ENCODE data around the gene TM9SF4.
"Not testable (repeated sequence)": the region's sequence is repeated elsewhere in the genome, so short reads cannot be mapped to it uniquely, and the experiment has no call there.

TM9SF4 gene

GRCh38 chr20:32190616-32191415 lies 81.3 kb downstream of the TM9SF4 start:
- DNase-seq (ENCODE audit: low spot score) = no peak

DNA sequence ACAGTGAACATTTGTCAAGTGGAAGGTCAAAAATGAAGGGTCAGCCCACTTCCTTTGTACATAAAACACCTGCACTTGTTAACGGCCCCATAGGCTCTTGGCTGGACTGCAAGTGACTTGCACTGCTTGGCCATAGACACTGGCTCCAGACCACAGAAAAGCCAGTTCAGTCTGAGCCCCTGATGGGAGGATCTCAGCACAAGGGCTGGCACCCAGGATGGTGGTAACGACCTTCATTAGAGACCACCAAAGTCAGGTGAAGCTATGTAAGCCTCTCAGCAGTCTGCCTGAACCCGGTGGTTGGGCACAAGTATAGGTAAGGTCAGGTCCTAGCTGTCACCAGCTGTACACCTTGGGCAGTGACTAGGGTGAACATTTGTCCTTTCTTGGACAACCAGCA lies 81.9 kb downstream of the TM9SF4 start:
- DNase-seq (ENCODE audit: low spot score) = no peak

GRCh38 chr20:32191873-32192272 lies 82.4 kb downstream of the TM9SF4 start:
- DNase-seq (ENCODE audit: low spot score) = no peak

DNA sequence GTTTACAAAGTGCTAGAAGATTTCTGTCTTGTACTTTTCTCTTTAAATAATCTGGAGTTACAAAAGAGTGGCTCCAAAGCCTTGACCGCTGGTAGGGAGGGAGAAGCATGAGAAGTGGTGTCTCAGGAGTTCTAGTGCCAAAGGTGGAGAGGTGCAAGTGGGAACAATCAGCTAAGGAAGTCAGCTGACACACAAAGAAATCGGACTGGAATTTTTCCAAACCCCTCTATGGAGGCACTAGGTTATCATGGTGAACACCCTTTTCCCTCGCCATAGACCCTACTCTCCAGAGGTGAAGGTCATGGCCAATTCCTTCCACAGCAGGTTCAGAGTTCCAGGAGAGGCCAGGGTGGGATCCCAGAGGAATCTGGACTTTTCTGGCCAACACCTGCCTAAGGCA lies 83.2 kb downstream of the TM9SF4 start:
- DNase-seq (ENCODE audit: low spot score) = no peak

DNA sequence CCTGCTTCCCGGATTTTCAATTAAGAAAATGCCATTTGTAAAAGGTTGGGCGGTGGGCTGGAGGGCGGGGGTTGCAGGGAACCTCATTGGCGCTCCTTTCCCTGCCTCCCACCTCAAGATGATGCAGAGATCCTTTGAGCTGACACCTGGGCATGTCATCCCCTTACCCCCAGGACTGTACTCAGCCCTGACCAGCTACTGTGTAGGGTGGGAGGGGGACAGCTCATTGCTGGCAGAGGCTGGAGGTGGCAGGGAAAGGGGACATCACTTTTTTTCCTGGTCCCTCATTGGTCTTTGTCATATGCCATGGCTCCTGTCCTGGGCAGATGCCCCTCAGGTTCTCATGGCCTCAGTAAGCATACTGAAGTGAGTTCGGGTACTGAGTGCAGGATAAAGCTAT lies 83.8 kb downstream of the TM9SF4 start:
- DNase-seq (ENCODE audit: low spot score) = not testable (repeated sequence)

GRCh38 chr20:32193996-32194395 lies 84.5 kb downstream of the TM9SF4 start:
- no peak for DNase-seq (ENCODE audit: low spot score)

- DNase-seq (ENCODE audit: low spot score) = no peak
Observed at GRCh38 chr20:32195581-32195980, 86.1 kb downstream of the TM9SF4 start.

GRCh38 chr20:32196613-32197012 lies 87.1 kb downstream of the TM9SF4 start:
- not testable (repeated sequence) for DNase-seq (ENCODE audit: low spot score)

- DNase-seq (ENCODE audit: low spot score) = not testable (repeated sequence)
Observed at GRCh38 chr20:32197136-32197535, 87.6 kb downstream of the TM9SF4 start.

DNA sequence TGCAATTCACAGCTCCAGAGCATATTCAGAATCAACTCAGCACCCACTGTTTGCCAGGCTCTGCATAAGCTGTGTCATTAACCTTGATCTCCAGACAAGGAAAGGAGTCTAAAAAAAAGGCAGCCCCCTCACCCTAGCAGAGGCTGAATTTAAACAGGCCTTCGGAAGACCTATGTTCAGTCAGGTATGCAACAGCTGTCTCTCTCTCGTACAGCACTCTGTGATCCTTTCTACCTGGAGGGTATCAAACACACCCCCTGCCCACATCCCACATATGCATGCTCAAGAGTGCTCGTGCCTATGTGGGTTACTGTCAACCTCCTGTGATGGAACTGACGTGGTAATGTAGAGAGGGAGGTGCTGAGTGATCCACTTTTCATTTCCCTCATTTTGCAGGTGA lies 89.5 kb downstream of the TM9SF4 start:
- DNase-seq (ENCODE audit: low spot score) = no peak

- DNase-seq (ENCODE audit: low spot score) = no peak
Observed at GRCh38 chr20:32201296-32201976, 91.9 kb downstream of the TM9SF4 start.

DNA sequence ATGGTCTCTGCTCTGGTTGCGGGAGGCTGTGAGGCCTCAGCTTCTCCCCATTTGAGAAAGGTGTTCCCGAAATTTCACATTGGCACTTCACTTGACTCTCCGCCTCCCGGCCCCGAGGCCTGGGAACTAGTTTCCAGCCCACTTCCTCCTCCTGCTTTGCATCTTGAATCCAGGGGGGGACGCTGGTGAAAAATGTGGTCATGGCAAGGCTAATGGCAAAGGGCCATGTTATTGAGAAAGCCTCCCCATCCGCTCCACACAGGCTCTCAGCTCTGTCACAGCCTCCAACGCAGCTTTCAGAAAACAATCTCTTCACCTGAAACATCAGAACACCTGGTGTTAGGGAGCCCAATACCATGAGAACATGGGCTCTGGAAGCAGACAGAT lies 92.5 kb downstream of the TM9SF4 start:
- no peak for DNase-seq (ENCODE audit: low spot score)

GRCh38 chr20:32203356-32204204 lies 94.1 kb downstream of the TM9SF4 start:
- no peak for DNase-seq (ENCODE audit: low spot score)

GRCh38 chr20:32204205-32205109 lies 94.9 kb downstream of the TM9SF4 start:
- DNase-seq (ENCODE audit: low spot score) = no peak

- no peak for DNase-seq (ENCODE audit: low spot score)
Observed at GRCh38 chr20:32205110-32205842, 95.8 kb downstream of the TM9SF4 start.

DNA sequence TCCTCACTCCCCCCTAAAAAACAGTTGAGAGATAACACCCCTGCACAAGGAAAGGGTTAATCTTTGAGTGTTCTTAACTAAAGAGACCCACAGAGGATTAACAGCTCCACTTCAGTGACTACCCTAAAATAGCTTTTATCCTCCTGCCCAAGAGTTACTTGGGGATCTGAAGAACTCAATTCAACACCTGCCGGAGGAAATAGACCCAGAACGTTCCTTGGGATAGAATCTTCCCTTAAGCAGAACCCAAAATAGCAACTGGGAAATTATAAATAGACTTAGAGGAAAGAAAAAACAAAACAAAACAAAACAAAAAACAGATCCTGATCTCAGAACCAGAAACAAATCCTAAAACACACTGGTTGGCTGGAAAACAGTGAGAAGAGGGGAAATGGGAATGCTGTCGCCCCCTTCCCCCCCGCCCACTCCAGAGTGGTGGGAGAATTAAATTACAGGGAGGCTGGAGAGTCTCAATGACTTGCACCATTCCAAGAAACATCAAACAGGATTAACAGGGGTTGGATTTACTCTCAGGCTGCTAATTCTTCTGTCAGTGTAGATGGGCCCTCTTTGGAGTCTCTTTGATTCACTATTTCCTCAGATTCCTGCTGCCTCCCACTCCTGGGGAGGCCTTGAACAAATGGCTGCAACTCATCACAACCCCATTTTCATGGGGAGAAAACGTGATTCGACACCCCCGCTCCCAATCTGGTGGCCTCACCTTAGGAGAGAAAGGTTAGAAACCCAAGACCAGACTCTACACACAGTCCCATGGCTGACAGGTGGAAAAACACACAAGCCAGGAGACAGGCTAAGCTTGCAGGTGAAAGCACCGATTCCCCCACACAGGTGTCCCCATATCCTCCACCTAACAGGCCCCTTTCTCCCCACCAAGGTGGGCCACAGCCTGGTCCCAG lies 96.6 kb downstream of the TM9SF4 start:
- DNase-seq (ENCODE audit: low spot score) = no peak

DNA sequence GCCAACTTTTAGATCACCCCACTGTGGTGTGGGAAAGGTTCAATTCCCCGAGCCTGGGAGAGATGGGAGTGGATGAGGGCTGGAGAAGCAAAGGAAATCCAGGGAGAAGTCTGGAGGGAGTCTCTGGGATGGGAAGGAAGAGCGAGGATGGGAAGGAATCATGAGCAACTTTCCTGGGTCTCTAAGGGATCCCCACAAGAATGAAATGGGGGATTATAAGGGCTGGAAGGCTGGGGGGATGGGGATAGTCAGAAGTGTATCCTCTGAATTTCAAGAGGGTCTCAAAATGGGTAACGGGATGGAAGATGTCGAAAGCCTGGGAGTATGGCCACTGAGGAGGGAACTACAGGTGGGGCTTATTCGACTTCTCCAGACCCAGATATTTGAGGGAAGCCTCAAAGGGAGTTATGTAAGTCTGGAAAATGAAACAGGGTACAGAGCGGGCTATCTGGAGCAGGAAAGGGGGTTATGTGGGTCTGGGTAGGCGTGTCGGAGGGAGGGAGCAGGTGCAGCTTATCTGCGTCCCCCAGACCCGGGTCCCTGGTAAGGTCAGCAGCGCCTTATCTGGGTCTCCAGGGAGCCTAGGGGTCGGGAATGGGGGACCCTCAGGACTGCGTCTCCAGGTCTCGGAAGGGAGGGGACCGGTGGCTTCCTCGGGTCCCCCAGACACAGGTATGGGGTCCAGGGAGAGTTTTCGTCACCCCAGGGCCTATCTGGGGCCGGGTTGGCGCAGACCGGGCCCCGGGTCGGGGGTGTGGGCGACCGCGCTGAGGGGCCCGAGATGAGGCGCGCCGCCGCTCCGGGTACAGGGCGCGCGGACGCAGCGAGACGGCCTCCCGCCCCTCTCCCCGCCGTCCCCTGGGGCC lies 97.5 kb downstream of the TM9SF4 start:
- DNase-seq (ENCODE audit: low spot score) = no peak

DNA sequence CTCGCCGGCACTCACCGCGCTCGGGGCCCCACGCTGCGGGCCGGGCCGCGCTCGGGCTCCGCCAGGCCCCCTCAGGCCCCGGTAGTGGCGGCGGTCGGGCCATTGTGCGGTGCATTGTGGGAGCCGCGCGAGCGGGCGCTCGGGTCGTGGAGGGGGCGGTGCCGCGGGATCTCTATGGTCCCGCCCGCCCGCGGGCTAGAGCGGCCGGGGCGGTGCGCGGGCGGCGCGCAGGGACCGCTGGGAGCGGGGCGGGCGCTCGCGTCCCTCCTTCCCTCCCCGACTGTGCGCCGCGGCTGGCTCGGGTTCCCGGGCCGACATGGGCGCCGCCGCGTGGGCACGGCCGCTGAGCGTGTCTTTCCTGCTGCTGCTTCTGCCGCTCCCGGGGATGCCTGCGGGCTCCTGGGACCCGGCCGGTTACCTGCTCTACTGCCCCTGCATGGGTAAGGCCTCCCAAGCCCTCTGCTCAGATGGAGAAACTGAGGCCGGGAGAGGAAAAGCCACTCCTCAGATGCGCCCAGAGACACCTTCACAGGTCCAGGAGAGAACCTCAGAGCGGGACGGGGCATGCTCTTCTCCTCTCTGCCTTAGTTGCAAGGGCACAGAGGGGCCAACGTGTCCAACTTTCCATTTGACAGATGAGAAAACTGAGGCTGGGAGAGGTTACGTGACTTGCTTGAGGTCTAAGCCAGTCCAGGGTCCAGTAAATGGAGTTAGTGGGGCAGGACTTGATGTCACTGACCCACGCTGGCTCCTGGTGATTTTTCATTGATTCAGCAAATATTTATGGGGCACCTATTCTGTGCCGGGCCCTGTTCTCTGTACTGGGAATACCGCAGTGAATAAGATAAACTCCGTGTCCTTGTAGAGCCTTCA lies 98.3 kb downstream of the TM9SF4 start, which contains the start of the genes PLAGL2 and POFUT1:
TSS of gene PLAGL2 (minus strand) at position 118 of the 873 bp plus-strand sequence. CDS start 5,565 bp downstream, outside the sequence.
TSS of gene POFUT1 (plus strand) at position 255 of the 873 bp plus-strand sequence. CDS start at position 317, 62 bp downstream.
- peak; percentile 100 for DNase-seq (ENCODE audit: low spot score)
